H1 (cell line): Measurements from ENCODE around the gene TOR4A. TPM values are rescaled to one million over a fixed set of nuclear protein-coding genes. Genes with fewer than 3 reads are reported as not detected.

Experiments used
- CTCF ChIA-PET: fragments of 300-600 bp; sonication (Branson Sonifier 250); formaldehyde crosslinking; loops from one replicate; lab custom pipeline; 2021; ENCODE audit not compliant: partially characterized antibody; lab: Charles Lee
- POLR2A ChIA-PET: fragments of 300-600 bp; sonication (Branson Sonifier 250); formaldehyde crosslinking; loops from one replicate; lab custom pipeline; 2021; ENCODE audit warnings: inconsistent platforms; ENCODE audit not compliant: partially characterized antibody; lab: Charles Lee
- DNase-seq, 2 experiments: peaks; one replicate each; pipeline versions ENCODE4 v3.0.0 to v3.0.0-alpha.2; 2010 to 2022; ENCODE audit warnings: low spot score in 2 of 2, low read depth in 1 of 2, mixed read lengths in 1 of 2
- FAIRE-seq: peaks from 2 replicates; lab custom pipeline; 2011; peaks lifted over from hg19 to GRCh38; lab: Jason Lieb, UNC
- H2AFZ ChIP-seq: 2 replicates; pipeline ENCODE4 v1.8.1; 2012; ENCODE audit warnings: low read length, inconsistent platforms
- H2AK5ac ChIP-seq: 2 replicates; pipeline ENCODE4 v1.6.1; 2013; ENCODE audit warnings: low read depth, low read length
- H2BK120ac ChIP-seq: replicated peaks from 2 replicates; pipeline ENCODE3; 2013; ENCODE audit warnings: low read depth, low read length, inconsistent platforms
- H2BK12ac ChIP-seq: 2 replicates; pipeline ENCODE4 v1.6.1; 2013; ENCODE audit warnings: low read depth, low read length
- H2BK15ac ChIP-seq: 2 replicates; pipeline ENCODE4 v1.6.1; 2013; ENCODE audit warnings: low read length
- H2BK20ac ChIP-seq: 2 replicates; pipeline ENCODE4 v1.6.1; 2013; ENCODE audit warnings: low read length
- H2BK5ac ChIP-seq: 2 replicates; pipeline ENCODE4 v1.6.1; 2013; ENCODE audit warnings: low read depth, low read length
- H3K14ac ChIP-seq: 2 replicates; pipeline ENCODE4 v1.6.1; 2013; ENCODE audit warnings: inconsistent platforms; ENCODE audit not compliant: insufficient read length
- H3K18ac ChIP-seq: 2 replicates; pipeline ENCODE4 v1.6.1; 2013; ENCODE audit warnings: low read length; ENCODE audit errors: extremely low read depth
- H3K23ac ChIP-seq: 2 replicates; pipeline ENCODE4 v1.6.1; 2013; ENCODE audit warnings: inconsistent platforms; ENCODE audit not compliant: insufficient read length
- H3K23me2 ChIP-seq: 2 replicates; pipeline ENCODE4 v1.6.1; 2013; ENCODE audit warnings: low read depth, low read length
- H3K27ac ChIP-seq: 2 replicates; pipeline ENCODE4 v1.6.1; 2011; ENCODE audit warnings: low read depth, low read length, inconsistent platforms
- H3K27me3 ChIP-seq, 4 experiments: replicated peaks in 1 of 4; 1 replicate in 1 of 4; 2 replicates in 3 of 4; pipeline versions ENCODE4 v1.6.1 to v1.8.1; 2011 to 2013; ENCODE audit warnings: low read length in 3 of 4, mild to moderate bottlenecking in 3 of 4, inconsistent platforms in 2 of 4, mixed read lengths in 2 of 4, moderate library complexity in 1 of 4; ENCODE audit not compliant: control insufficient read depth in 3 of 4, insufficient read depth in 3 of 4; ENCODE audit errors: extremely low read depth in 1 of 4
- H3K36me3 ChIP-seq, 4 experiments: 2 replicates each; pipeline versions ENCODE4 v1.6.1 to v1.8.1; 2011 to 2013; ENCODE audit warnings: mild to moderate bottlenecking in 4 of 4, low read length in 3 of 4, moderate library complexity in 2 of 4, control low read depth in 1 of 4, inconsistent platforms in 1 of 4; ENCODE audit not compliant: insufficient read depth in 4 of 4, control insufficient read depth in 2 of 4
- H3K4ac ChIP-seq: replicated peaks from 2 replicates; pipeline ENCODE3; 2013; ENCODE audit warnings: low read length, low read depth, mixed read lengths, inconsistent platforms; ENCODE audit not compliant: insufficient read length
- H3K4me1 ChIP-seq, 4 experiments: replicated peaks in 1 of 4; 1 replicate in 1 of 4; 2 replicates in 3 of 4; pipeline versions ENCODE4 v1.6.1 to v1.8.1; 2011 to 2013; ENCODE audit warnings: low read length in 3 of 4, inconsistent platforms in 2 of 4, mixed read lengths in 1 of 4; ENCODE audit not compliant: insufficient read depth in 4 of 4, control insufficient read depth in 3 of 4
- H3K4me2 ChIP-seq, 2 experiments: 2 replicates each; pipeline versions ENCODE4 v1.6.1 to v1.8.1; 2011 to 2013; ENCODE audit warnings: low read depth in 2 of 2, low read length in 2 of 2, control low read depth in 1 of 2, inconsistent platforms in 1 of 2, mild to moderate bottlenecking in 1 of 2; ENCODE audit not compliant: insufficient read depth in 1 of 2
- H3K4me3 ChIP-seq, 4 experiments: fragments of 200-600, 300-600 bp in 1 of 4; sonication (generic), shearing (Covaris generic), sonication (Bioruptor Twin) in 1 of 4; 2 replicates each; pipeline versions ENCODE4 v1.5.1 to v1.8.1; 2011 to 2016; ENCODE audit warnings: low read length in 4 of 4, low read depth in 3 of 4, control low read depth in 2 of 4, inconsistent platforms in 2 of 4, mild to moderate bottlenecking in 2 of 4, mixed read lengths in 1 of 4, moderate library complexity in 1 of 4; ENCODE audit not compliant: insufficient read depth in 2 of 4; ENCODE audit errors: extremely low read depth in 1 of 4
- H3K56ac ChIP-seq: replicated peaks from 2 replicates; pipeline ENCODE3; 2013; ENCODE audit warnings: low read depth, mild to moderate bottlenecking, mixed read lengths, low read length, inconsistent platforms; ENCODE audit not compliant: insufficient read length
- H3K79me1 ChIP-seq: 2 replicates; pipeline ENCODE4 v1.6.1; 2013; ENCODE audit warnings: low read depth, low read length, control low read depth
- H3K79me2 ChIP-seq, 2 experiments: 2 replicates each; pipeline versions ENCODE4 v1.6.1 to v1.8.1; 2012 to 2013; ENCODE audit warnings: low read length in 2 of 2, mild to moderate bottlenecking in 2 of 2, inconsistent platforms in 1 of 2; ENCODE audit not compliant: insufficient read depth in 2 of 2, control insufficient read depth in 1 of 2
- H3K9ac ChIP-seq, 4 experiments: replicated peaks in 1 of 4; 1 replicate in 1 of 4; 2 replicates in 3 of 4; pipeline versions ENCODE4 v1.6.1 to v1.8.1; 2011 to 2013; ENCODE audit warnings: low read depth in 3 of 4, low read length in 3 of 4, control low read depth in 2 of 4, mild to moderate bottlenecking in 2 of 4, moderate library complexity in 2 of 4, inconsistent platforms in 1 of 4; ENCODE audit errors: extremely low read depth in 1 of 4
- H3K9me3 ChIP-seq, 2 experiments: 2 replicates each; pipeline versions ENCODE4 v1.6.1 to v1.8.1; 2012 to 2013; ENCODE audit warnings: mild to moderate bottlenecking in 2 of 2, moderate library complexity in 2 of 2, control low read depth in 1 of 2, inconsistent platforms in 1 of 2, low read depth in 1 of 2, low read length in 1 of 2, mixed read lengths in 1 of 2; ENCODE audit not compliant: insufficient read depth in 2 of 2
- H4K20me1 ChIP-seq, 2 experiments: replicated peaks in 1 of 2; 2 replicates each; pipeline versions ENCODE3 to v1.8.1; 2011 to 2013; ENCODE audit warnings: inconsistent platforms in 2 of 2, low read length in 2 of 2, mild to moderate bottlenecking in 1 of 2; ENCODE audit not compliant: insufficient read depth in 2 of 2, control insufficient read depth in 1 of 2
- H4K5ac ChIP-seq: 2 replicates; pipeline ENCODE4 v1.6.1; 2013; ENCODE audit warnings: low read length, low read depth, mixed read lengths, inconsistent platforms; ENCODE audit not compliant: insufficient read length
- H4K8ac ChIP-seq: 2 replicates; pipeline ENCODE4 v1.8.0; 2013; ENCODE audit warnings: mild to moderate bottlenecking, moderate library complexity, low read length, inconsistent platforms; ENCODE audit not compliant: insufficient read depth; ENCODE audit errors: extremely low read depth
- H4K91ac ChIP-seq: replicated peaks from 2 replicates; pipeline ENCODE3; 2013; ENCODE audit warnings: low read length, mixed read lengths, inconsistent platforms; ENCODE audit not compliant: insufficient read length
- ATF2 ChIP-seq: IDR thresholded peaks from 2 replicates; pipeline ENCODE4 v1.6.1; 2012; ENCODE audit warnings: low read length, inconsistent platforms
- CTBP2 ChIP-seq: IDR thresholded peaks from 2 replicates; pipeline ENCODE4 v1.7.0; 2011; ENCODE audit warnings: borderline replicate concordance, mild to moderate bottlenecking, moderate library complexity, mixed read lengths, low read length; ENCODE audit not compliant: insufficient read depth, insufficient read length
- CTCF ChIP-seq, 3 experiments: IDR thresholded peaks; 1 replicate in 2 of 3; 2 replicates in 1 of 3; pipeline versions ENCODE4 v1.5.1 to v1.6.1; 2011; ENCODE audit warnings: low read length in 3 of 3, mild to moderate bottlenecking in 3 of 3, inconsistent platforms in 2 of 3, low read depth in 1 of 3, moderate library complexity in 1 of 3; ENCODE audit not compliant: insufficient read depth in 1 of 3; ENCODE audit errors: control extremely low read depth in 1 of 3
- EP300 ChIP-seq, 2 experiments: IDR thresholded peaks; 1 replicate in 1 of 2; 2 replicates in 1 of 2; pipeline ENCODE4 v1.6.1; 2011 to 2012; ENCODE audit warnings: low read depth in 2 of 2, low read length in 2 of 2, mild to moderate bottlenecking in 2 of 2, borderline replicate concordance in 1 of 2, inconsistent platforms in 1 of 2, moderate library complexity in 1 of 2
- GABPA ChIP-seq: IDR thresholded peaks from 2 replicates; pipeline ENCODE4 v1.6.1; 2011; ENCODE audit warnings: mild to moderate bottlenecking, low read length, moderate library complexity, borderline replicate concordance; ENCODE audit not compliant: insufficient read depth
- KDM5A ChIP-seq: fragments of 200-600 bp; IDR thresholded peaks from 2 replicates; pipeline ENCODE4 v1.7.1; 2012; ENCODE audit warnings: mild to moderate bottlenecking, low read length, inconsistent platforms, mixed read lengths
- RBBP5 ChIP-seq: IDR thresholded peaks from 2 replicates; pipeline ENCODE4 v1.7.1; 2012; ENCODE audit warnings: low read depth, mild to moderate bottlenecking, inconsistent platforms, low read length, moderate library complexity, borderline replicate concordance
- TCF12 ChIP-seq: IDR thresholded peaks from 2 replicates; pipeline ENCODE4 v1.6.1; 2011; ENCODE audit warnings: low read depth, mild to moderate bottlenecking, low read length
- WGBS, 2 experiments: shearing (Covaris generic) in 1 of 2; methylation state at CpG; one replicate each; pipeline versions ENCODE4 v1.1.6 to v1.1.7; 2013 to 2015; ENCODE audit warnings: low lambda C conversion rate in 2 of 2, mixed read lengths in 2 of 2, inconsistent platforms in 1 of 2, low coverage in 1 of 2, missing lambda C conversion rate in 1 of 2; ENCODE audit not compliant: insufficient replicate concordance in 2 of 2, insufficient coverage in 1 of 2, insufficient read length in 1 of 2; ENCODE audit errors: extremely low coverage in 1 of 2, missing lambda C conversion rate in 1 of 2; 5-methylcytosine and 5-hydroxymethylcytosine counted together
- polyA plus RNA-seq, 7 experiments: library from polyadenylated mRNA; depleted of rRNA in 3 of 7; stranded (reverse) in 5 of 7; unstranded in 2 of 7; fragments of >200 nt in 5 of 7; fragments of 200-250 nt in 2 of 7; gene quantifications; 1 replicate in 5 of 7; 2 replicates in 1 of 7; 4 replicates in 1 of 7; pipeline versions ENCODE4 v1.2.1 to v1.2.3, GENCODE V29; 2011 to 2013; ENCODE audit warnings: missing spikeins in 2 of 7, mixed read lengths in 2 of 7
- total RNA-seq: library from RNA; stranded (reverse); fragmentation: NEBNext Ultra II Directional; extraction: Animal tissue kit (Norgen Biotek cat#: 25700); gene quantifications from 2 replicates; pipeline ENCODE4 v1.2.1, GENCODE V29; 2021

The TOR4A gene
- total and polyA plus RNA-seq, 2 of the 8 experiments (the other 6 are each of a cell fraction or from before 2014, with no cell fraction given): 8.4 to 9.3 TPM

- Histone ChIP-seq H4K20me1 (peaks cover 0 to 10% of the 10 kb centered on the region in 2 experiments), H2BK5ac (peak overlapping the region; percentile 44; the same call in 1 of the 2 replicates), H3K14ac (no peak overlapping the region), H3K18ac (no peak overlapping the region), H3K4me1 (no peaks in the 10 kb centered on the region), H3K27ac (no peak overlapping the region), H3K56ac (no peak overlapping the region), H3K9me3 (no peaks in the 10 kb centered on the region), H3K4me3 (no peak overlapping the region), H2AFZ (no peak overlapping the region), H2BK120ac (no peak overlapping the region), H3K23ac (no peak overlapping the region), H2BK12ac (no peak overlapping the region), H3K4me2 (no peak overlapping the region), H3K27me3 (no peaks in the 10 kb centered on the region), H3K79me1 (no peaks in the 10 kb centered on the region), H3K79me2 (no peaks in the 10 kb centered on the region), H3K23me2 (no peaks in the 10 kb centered on the region), H4K5ac (no peak overlapping the region), H2AK5ac (no peak overlapping the region), H2BK20ac (no peak overlapping the region), H4K8ac (peak overlapping the region; percentile 62; the same call in 1 of the 2 replicates), H3K36me3 (peaks cover 7 to 36% (median 22%) of the 10 kb centered on the region in 4 experiments), H3K4ac (no peak overlapping the region), H2BK15ac (no peak overlapping the region), H3K9ac (no peak overlapping the region), H4K91ac (no peak overlapping the region)
- POLR2A ChIA-PET: interaction anchor here (47.8 to 69.9 kb wide), 2 partner anchors 7 to 29 kb away, joined by 1462 read pairs; partner anchors contain the start of genes CYSRT1, NDOR1, NELFB and RNF208
- CTCF ChIA-PET: interaction anchor here (2.2 to 5.3 kb wide), 3 partner anchors 10 to 27 kb away, joined by 8 to 29 read pairs (median 10); a partner anchor contains a TSS
- 95% methylated on average over 22 of the region's 22 CpGs; no CpG with 5 or more reads in 1 of the 2 experiments for WGBS, 2 experiments
- FAIRE-seq (no peak), DNase-seq (no peak)
- TF ChIP-seq CTCF (IDR thresholded peaks at IDR 0.05; ENCODE audit: control extremely low read depth in 1 of 3, insufficient read depth in 1 of 3, low read depth in 1 of 3, low read length in 3 of 3) (no peak), GABPA (no peak), TCF12 (no peak), ATF2 (no peak), RBBP5 (no peak), CTBP2 (no peak), EP300 (IDR thresholded peaks at IDR 0.05; ENCODE audit: borderline replicate concordance in 1 of 2, low read depth in 2 of 2, low read length in 2 of 2) (no peak), KDM5A (no peak)
These were observed 13.5 kb upstream of the TOR4A start for GRCh38 chr9:137264067-137264466.
